ENCODE measurements around the gene SMAD7.

- TF ChIP-seq TAF1 (IDR thresholded peaks at IDR 0.05; ENCODE audit: borderline replicate concordance, insufficient read depth, low read length) (no peak), POLR2AphosphoS5 (IDR thresholded peaks at IDR 0.05; ENCODE audit: low read depth, low read length) (no peak)
Observed at GRCh38 chr18:48996901-48997463, 46.2 kb upstream of the SMAD7 start.
